ENCODE measurements around the gene SYNGR3. TPM values are rescaled to one million over a fixed set of nuclear protein-coding genes. Genes with fewer than 3 reads are reported as not detected.
A peak's percentile ranks its signal among the peaks of the same experiment; 100 is the strongest.

SYNGR3 gene
- total RNA-seq, 1 donor from 2014 or later, result 1.3 TPM

DNA sequence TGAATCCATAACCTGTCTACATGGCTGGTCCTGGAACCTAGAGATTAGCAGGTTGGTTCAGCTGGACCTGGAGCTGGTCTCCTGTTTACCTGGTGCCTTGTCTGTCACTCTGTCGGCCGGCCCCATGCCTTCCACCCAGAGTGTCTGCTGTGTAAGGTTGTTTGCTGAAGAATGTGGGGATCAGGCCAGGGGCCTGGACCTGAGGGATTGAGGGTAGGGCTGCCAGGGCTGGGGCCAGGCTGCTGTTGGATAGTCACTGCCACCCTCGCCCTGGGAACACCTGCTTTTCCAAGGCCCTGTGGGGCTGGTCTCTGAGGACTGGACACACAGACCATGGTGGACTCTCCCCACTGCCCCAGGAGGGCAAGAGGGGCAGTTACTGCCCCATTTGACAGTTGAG lies 38.4 kb downstream of the SYNGR3 start:
- DNase-seq (ENCODE audit: low read depth in 2 of 2), result no peak

DNA sequence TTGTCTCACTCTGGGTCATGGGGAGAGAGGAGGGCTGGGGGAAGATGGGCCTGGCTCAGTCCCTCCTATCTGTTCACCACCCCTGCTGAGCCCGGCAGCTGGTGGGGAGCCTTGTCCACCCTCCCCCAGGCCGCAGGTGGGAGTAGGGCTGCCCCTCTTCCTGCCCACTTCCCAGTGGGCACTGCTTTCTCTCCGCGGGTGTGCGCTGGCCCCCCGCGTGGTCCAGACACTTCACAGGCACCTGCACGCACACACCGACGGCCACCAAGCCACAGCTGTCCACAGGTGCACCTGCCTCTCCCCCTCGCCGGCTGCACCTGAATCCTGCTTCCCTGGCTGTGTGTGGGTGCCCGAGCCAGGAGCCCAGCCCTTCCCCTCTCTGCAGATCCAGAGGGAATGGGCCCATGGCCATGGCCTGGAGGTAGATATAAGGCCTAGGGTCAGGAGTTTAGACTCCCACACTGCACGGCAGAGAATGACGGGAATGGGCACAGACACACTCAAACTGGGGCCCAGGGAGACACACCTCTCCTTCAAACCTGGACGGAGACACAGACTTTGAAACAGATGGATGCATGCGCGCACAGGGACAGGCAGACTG lies 39.0 kb downstream of the SYNGR3 start:
- no peak for DNase-seq (ENCODE audit: low read depth in 2 of 2)

DNA sequence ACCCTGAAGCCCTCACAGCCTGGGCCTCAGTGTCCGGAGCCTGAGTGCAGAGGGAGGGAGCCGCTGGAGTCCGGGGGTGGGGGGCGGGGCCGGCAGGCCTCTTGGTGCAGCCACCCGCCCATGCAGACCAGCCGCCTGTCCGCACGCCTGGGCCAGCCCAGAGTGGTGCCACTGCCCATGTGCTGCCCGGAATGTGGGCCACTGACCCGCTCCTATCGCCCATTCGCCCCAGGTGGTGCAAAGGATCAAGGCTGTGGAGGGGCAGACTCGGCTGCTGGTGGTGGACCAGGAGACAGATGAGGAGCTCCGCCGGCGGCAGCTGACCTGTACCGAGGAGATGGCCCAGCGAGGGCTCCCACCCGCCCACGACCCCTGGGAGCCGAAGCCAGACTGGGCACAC lies 39.6 kb downstream of the SYNGR3 start:
- no peak for DNase-seq (ENCODE audit: low read depth in 2 of 2)

DNA sequence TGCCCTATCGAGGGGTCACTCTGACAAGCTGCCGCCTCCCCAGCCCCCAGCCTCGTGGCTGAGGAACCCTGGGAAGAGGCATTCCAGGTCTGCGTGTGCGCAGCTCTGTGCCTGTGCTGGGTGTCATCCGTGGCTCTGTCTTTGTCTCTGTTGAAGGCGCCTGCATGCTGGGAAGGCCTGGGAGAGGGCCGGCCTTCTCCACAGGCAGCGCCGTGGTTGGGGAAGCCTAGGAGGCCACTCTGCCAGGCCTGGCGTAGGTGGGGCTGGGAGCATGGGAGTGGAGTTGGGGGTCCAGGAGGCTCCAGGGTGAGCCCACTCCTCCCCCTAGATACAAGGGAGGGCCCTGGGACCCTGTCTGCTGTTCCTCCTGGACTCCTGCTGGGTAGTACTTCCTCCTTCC lies 40.3 kb downstream of the SYNGR3 start:
- no peak for DNase-seq (ENCODE audit: low read depth in 2 of 2)

DNA sequence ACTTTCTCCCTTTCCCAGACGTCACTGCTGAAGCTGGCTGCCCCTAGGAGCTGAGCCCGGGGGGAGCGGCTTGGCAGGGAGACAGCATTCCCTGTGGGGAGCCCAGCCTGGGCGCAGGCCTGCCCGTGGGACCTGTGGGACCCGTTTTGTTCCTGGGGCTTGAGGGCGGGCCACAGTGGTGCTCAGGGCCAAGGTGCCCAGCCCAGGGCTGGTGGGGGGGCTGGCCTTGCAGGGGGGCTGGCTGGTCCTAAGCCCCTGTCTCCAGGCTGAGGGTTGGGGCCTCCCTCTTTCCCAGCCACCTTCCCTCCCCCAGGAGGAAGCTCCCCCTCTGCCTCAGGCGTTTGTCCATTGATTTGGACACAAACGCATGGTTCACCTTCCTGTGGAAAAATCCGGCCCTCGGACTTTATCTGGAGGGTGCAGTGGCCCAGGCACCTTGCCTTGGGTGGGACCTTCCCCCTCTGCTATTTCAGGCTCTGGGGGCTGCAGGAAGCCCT lies 41.4 kb downstream of the SYNGR3 start:
- DNase-seq (ENCODE audit: low read depth in 2 of 2), result peak in 1 of 2 donors; percentile 64

DNA sequence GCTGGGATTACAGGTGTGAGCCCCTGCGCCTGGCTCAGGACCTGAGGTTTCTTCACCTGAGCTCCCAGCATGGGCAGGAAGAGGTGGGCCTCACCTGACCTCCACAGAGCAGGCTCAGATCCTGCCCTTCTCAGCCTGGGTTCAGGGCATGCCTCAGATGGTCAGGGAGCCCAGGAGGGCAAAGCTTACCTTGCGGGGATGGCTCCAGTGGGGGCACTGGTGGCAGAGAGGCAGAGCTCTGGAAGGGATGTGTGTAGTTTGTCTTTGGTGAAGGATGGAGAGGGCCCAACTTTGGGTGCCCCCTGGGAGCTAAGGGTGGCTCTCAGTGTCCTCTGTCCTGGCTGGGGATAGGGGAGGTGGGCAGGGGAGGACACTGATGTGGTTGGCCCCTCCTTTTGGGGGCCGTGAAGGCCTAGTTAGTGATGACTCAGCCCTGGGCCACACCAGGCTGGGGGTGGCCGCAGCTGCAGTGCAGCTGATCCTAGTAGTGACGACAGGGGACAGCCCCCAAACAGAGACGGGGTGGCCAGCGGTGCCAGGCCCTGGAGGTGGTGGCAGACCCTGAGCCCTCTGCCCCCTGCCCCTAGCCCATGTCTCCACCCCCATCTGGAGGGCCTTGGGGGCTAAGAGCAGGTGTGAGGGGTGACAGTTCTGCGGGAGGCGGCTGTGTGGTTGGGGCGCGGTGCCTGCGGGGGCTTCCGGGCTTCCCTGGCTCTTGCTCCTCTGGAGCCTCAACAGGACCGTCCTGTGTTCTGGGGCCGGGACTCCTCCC lies 42.7 kb downstream of the SYNGR3 start:
- peak in 1 of 2 donors; percentile 56 for DNase-seq (ENCODE audit: low read depth in 2 of 2)

DNA sequence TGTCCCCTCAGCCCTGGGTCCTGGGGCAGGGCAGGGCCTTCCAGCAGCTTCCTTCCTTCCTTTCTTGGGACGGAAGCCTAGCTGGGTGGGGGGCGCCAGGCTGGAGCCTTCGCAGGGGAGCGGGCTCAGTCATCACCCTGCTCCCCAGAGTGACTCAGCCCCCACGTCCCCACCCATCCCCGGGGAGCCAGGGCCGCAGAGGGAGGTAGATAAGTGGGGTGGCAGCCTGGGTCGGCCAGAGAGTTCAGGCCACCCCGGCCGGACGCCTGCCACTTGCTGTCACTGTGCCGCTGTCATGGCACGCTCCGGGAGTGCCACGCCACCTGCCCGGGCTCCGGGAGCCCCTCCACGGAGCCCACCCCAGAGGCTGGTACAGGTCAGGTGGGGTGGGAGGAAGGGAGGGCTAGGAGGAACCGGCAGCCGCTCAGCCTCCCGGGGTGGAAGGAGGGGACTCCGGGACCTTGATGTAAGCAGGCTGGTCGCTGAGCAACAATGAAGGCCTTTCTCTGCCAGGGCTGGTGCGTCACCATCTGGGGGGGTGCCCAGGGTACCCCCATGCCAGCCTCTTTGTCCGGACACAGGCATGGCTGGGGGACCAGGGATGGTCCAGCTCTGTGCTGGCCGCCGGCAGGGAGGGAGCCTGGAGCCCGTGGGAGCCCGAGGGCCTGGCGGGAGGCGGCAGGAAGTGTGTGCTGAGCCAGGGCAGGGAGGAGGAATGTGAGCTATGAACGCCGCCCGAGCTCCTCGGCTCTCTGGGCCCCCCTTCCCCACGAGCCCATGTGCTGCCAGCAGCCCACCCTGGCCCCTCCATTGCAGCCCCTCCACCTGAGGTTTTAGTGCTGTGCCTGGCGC lies 43.5 kb downstream of the SYNGR3 start:
- peak in 1 of 2 donors; percentile 72 for DNase-seq (ENCODE audit: low read depth in 2 of 2)

DNA sequence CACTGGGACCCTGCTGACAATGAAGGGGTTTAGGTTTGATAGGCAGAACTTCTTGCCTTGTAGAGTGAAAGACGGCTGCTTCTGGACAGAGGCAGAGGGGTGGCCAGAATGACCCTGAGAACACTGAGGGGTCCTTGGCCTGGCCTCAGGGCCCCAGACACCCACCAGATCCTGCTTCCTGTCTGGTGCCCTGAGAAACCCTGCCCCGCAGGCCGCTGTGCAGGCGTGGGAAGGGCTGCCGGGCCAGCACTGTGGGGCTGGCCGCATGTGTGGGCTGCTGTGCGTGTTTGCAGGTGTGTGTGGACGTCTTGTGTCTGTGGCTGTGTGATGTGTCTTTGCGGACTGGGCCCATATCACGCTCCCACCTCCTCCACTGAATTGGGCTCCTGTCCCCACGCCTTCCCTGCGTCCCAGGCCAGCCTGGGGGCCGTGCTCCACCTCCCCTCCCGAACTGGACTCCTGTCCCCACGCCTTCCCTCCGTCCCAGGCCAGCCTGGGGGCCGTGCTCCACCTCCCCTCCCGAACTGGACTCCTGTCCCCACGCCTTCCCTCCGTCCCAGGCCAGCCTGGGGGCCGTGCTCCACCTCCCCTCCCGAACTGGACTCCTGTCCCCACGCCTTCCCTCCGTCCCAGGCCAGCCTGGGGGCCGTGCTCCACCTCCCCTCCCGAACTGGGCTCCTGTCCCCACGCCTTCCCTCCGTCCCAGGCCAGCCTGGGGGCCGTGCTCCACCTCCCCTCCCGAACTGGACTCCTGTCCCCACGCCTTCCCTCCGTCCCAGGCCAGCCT lies 44.3 kb downstream of the SYNGR3 start:
- DNase-seq (ENCODE audit: low read depth in 2 of 2), result peak in 1 of 2 donors; percentile 36

DNA sequence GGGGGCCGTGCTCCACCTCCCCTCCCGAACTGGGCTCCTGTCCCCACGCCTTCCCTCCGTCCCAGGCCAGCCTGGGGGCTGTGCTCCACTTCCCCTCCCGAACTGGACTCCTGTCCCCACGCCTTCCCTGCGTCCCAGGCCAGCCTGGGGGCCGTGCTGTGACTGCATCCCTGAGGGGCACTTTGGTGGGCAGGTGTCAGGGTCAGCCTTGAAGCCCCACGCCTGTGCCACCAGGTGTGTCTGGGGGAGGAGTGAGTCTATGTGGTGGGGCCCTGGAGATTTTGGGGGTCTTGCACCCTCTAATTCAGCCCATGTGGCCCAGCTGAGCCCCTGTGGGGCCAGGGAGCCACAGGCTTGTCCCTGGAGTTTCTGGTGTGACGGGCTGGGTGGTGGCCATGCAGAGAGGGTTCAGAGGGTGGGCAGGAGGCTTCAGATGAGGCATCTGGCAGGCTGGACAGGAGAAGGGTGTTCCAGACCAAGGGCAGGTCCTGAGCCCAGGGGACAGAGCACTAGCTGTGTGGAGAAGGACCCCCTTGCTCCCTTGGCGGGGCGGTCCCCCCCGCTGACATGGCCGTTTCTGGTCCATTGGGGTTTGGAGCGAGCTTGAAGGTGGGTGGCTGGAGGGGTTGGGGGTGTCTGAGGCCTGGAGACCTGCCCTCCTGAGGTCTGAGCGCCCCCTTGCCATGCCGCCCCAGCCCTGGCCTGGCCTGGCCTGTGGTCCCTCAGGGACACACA lies 45.1 kb downstream of the SYNGR3 start:
- DNase-seq (ENCODE audit: low read depth in 2 of 2), result no peak

DNA sequence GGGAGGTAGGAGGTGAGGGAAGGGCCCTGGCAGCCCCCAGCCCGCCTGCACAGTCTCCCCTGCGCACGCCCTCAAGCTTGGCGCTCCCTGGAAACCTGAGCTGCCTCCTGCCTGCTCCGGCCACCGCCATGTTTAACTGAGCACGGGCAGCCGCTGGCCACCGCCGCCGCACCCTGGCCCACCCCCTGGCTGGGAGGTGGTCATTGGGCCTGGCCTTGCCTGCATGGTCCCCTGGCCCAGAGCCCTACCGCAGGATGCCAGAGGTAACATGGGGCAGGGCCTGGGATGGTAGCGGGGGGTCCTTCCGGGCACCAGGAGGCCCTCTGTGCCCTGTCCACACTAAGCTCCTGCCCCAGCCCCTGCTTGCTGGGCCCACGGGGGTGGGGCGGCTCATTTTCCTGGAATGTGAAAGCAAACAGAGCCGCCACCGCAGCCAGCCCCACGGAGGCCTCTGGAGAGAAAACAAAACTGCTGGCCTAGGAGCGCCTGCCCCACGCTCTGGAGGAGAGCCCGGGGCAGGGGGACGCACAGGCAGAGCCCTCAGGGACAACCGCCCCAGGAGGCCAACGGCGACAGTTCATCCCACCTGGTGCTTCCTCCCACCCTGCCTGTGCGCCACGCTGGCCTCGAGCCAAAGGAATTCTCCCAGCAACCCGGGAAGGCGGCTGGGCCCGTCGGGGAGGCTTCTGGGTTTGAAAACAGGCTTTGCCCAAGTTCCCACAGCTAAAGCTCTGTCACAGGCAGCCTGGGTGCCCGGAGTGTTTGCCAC lies 45.8 kb downstream of the SYNGR3 start:
- DNase-seq (ENCODE audit: low read depth in 2 of 2), result peak in 1 of 2 donors; percentile 56

DNA sequence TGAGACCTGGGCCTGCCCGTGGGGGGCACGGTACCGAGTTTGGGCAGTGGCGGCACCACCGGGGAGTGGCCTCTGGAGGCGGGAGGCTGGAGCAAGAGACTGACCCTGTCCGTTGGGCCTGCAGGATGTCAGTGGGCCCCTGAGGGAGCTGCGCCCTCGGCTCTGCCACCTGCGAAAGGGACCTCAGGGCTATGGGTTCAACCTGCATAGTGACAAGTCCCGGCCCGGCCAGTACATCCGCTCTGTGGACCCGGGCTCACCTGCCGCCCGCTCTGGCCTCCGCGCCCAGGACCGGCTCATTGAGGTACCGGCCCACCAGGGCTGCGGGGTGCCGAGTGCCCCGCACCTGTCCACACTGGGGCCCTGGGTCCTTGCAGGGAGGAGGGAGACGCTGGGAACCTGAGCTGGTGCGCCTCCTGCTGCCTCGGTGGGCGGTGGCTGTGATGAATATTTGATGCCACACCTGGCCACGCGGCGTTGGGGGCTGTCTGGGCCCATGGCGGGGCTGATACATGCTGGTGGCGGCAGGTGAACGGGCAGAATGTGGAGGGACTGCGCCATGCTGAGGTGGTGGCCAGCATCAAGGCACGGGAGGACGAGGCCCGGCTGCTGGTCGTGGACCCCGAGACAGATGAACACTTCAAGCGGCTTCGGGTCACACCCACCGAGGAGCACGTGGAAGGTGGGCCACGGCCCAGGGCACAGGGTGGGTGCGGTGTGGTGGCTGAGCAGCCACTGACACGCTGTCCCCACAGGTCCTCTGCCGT lies 46.6 kb downstream of the SYNGR3 start:
- DNase-seq (ENCODE audit: low read depth in 2 of 2), result no peak

DNA sequence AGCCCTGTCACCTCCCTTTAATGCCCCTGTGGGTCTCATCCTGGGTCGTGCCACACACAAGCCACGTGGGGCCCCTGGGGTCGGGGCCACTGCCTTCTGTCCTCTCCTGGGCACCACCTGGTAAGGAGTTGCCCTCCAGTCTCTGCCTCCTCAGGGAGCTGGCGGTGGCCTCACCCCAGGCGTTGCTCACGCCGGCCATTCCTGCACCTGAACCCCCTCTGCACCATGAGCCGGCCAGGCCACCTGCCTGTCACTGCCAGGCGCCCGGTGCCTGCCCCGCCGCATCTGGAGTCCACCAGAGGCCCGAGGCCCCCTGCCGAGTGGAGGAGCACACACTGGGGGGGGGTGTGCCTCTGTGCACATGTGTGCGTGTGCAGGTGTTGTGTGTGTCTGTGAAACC lies 47.3 kb downstream of the SYNGR3 start:
- DNase-seq (ENCODE audit: low read depth in 2 of 2), result no peak

DNA sequence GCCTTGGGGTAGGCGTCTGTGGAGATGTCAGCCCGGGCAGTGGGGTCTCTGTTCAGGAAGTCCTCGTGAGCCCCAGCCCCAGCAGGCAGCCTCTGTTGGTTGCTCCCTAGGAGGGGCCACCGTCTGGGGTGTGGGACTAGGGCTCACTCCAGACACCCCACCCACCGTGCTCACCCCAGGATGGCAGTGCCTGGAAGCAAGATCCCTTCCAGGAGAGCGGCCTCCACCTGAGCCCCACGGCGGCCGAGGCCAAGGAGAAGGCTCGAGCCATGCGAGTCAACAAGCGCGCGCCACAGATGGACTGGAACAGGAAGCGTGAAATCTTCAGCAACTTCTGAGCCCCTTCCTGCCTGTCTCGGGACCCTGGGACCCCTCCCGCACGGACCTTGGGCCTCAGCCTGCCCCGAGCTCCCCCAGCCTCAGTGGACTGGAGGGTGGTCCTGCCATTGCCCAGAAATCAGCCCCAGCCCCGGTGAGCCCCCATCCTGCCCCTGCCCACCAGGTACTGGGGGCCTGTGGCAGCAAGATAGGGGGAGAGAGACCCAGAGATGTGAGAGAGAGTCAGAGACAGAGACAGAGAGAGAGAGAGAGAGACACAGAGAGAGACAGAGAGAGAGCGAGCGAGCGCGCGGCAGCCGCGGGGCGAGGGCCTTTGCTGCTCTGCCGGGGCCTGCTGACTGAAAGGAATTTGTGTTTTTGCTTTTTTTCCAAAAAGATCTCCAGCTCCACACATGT lies 48.0 kb downstream of the SYNGR3 start:
- no peak for DNase-seq (ENCODE audit: low read depth in 2 of 2)

DNA sequence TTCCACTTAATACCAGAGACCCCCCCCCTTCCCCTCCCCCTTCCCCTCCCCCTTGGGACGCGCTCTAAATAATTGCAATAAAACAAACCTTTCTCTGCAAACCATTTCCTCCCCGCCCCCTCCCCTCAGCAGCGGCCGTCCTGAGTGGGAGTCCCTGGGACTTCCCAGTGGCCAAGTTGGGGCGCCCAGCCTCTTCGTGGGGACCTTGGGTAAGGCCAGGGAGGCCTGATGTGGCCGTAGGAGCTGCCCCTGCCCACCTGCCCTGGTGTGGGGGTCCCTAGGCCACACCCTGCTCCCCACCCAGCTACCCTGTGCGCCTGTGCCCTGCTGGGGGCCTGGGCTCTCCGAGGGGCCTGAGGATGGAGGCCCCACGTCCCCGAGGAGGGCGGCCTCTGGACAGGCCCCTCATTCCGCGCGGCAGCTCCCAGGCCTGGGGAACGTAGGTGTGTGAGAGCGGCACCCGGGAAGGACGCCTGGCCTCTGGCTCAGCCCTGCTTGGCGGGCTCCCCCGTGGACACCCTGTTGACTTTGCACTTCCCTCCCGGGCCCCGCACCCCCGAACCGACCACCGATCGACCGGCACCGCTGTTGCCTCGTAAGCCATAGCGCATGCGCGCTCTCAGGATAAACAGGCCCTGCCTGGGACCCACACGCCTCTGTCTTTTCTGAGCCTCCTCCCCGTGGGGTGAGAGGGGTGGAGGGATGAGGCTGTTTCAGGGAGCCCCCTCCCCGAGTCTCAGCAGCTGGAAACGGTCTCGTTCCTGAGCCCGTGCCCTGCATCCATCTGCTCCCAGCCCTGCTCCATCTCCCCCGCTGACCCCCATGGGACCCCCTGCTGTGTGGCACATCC lies 48.8 kb downstream of the SYNGR3 start:
- DNase-seq (ENCODE audit: low read depth in 2 of 2), result no peak

DNA sequence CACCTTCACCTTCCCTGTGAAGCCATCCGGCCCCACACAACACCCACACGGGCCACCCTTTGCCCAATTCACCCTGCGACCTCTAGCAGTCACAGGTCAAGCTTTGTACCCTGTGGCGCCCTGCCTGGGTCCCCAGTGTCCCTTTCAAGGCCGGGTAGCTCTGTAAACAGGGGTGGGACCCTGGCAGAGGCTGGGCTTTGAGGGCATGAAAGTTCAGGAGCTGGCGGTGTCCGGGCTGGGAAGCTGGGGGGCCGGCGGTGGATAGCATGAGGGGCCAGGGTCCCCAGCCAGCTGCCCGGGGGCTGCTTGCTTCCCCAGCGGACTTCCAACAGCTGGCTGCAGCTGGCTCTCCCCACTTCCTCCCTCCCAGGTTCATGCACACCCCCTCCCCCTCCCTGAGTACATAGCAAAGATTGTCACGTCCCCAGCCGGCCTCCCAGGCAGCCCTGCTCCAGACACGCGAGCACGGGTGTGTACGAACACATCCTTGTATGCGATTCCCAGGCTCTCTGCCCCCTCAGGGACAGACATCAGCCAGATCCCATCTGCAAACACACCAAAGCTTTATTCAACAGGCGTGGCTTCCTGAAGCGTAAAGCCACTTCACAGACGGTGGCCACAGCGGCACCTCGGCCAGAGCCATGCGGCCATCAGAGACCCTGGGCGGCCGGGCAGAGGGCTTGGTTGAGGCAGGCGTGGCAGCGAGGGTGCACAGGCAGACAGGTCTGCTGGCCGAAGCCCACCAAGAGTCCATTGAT lies 49.7 kb downstream of the SYNGR3 start:
- DNase-seq (ENCODE audit: low read depth in 2 of 2), result peak in 1 of 2 donors; percentile 40

DNA sequence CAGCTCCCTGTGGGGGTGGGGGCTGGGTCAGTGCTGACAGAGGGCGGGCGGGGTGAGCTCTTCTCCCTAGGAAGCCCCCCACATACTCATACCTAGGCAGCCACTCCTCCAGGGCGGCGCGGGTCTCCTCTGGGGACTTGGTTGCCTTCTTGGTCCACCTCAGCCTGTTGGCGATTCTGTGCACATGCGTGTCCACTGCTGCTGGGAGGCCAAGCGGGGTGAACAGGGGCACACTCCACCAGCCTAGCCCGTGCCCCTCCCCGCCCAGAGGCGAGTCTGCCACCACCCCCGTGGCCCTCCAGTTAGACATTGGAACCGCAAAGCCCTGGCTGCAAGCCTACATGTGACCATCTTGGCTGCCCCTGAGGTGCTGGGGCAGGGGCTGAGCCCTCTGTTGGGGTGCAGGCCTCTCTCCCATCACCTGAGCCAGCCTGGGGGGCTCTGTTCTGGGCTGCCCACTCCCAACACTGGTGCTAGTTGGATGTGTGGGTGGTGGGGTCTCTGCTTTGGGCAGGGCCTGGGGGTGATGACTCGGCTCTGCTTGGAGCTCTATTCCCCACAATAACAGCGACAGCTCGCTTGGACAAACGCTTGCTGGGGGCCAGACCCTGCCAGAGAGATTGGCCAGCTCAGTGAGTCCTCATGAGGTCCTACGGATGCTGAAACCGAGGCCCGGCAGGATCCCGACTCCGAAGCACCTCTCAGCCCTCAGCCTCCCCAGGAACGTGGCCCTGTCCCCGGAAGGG lies 50.4 kb downstream of the SYNGR3 start:
- DNase-seq (ENCODE audit: low read depth in 2 of 2), result no peak

Data from dermis microvascular lymphatic vessel endothelial cell (primary cell).